Measurements from ENCODE around the gene PPP1R12A. TPM values are rescaled to one million over a fixed set of nuclear protein-coding genes. Genes with fewer than 3 reads are reported as not detected.

The PPP1R12A gene
- total RNA-seq, 1 donor from 2014 or later = 107 TPM

DNA sequence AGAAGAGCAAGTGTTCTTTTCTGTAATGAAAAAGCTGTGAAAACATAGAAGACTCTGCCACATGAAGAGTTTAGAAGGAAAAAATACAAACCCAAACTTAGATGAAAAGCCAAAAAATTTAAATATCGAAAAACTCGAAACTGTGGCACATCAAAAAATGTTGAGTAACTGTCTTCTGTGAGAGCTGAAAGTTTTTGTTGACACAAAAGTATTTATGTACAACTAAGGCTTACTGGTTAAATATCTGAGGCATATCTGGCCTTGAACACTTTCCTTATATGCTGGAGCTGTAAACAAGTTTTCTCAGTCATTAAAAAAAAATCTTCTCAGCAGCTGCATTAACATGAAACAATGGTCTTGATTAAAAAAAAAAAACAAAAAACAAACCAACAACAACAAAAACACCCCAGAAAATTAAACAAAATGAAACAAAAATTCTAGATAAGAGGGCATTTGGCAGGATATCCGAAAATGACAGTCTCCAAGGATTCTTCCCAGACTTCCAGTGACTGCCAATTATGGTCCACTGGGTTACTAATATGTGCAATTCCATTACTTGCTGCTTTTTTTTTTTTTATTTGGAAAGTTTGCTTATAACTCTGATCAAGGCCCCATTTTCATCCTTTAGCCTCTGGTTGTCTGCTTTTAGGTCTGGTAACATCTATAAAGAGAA is 159.4 kb downstream of the PPP1R12A start:
- intact Hi-C loops (cut with micrococcal nuclease) = loop anchor here (5.0 kb wide), 1 partner anchor 412 kb away; no protein-coding TSS in a partner anchor

DNA sequence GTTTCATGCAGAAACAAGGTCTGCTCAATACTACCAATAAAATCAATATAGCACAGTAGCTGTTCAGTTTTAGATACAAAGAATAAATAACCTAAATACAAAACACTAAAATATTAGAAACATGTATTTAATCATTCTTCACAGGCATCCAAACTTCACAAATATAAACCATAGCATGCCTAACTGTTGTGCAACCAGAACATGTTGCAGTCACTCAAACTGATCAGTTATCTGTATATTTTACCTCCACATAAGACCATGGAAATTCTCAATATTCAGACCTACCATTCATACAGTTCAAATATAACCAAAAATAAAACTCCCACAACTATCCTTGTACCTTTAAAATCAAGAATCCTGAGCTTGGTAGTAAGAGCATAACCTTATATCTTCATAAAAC is 161.0 kb downstream of the PPP1R12A start:
- intact Hi-C loops (cut with micrococcal nuclease) = no loop called here

DNA sequence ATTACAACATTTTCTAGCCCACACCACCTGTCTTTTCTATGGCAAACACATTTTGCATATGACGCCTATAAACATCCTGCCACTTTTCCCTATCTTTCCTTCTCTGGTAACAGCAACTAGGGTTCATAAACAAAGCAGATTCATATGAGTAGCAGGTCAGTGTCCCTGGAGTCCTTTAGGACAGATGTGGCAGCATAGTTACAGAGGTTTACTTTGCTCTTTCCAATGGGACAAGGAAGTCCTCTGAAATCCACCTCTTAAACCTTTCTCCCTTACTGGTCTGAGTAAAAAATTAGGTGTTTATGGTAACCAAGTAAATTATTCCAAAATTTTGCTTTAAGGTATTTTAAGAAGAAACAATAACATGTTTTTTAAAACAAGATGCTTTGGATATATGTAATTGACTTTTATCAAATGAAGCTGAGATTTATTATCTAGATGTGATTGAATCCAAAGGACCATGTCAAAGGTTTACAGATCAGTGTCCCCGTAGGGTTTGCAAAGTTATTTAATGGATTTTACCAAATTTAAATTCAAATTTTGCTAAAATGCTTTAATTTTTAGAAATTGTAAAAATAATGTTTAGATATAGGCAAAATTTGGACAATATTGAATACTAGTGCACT is 164.9 kb downstream of the PPP1R12A start:
- intact Hi-C loops (cut with micrococcal nuclease) = no loop called here

DNA sequence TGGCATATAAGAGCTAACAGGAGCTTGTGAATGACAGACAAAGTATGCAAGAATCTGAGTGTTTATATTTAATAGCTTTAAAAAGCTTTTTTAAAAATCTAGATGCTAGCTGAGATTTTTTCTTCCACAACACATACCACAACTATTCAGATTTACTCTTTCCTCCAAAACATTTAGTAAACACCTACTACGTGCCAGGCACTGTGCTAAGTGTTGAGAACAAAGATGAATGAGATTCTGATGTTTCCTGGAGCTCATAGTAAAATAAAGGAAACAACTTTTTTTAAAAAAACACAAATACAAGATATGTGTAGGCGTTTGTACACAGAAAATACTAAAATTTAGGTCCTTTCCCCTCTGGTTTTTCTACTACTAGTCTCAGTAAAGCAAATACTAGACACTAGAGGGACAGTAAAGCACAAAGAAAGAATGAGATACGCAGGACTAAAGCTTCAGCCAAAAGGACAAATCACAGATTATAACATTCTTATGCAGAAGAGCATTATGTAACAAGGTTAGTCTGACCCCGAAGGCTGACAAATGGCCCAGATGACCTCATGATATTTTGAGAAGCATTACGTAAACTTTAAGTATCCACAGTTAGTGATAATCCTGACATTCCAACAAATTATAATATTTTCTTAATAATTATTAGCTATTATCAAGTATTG is 165.6 kb downstream of the PPP1R12A start:
- intact Hi-C loops (cut with micrococcal nuclease) = no loop called here

DNA sequence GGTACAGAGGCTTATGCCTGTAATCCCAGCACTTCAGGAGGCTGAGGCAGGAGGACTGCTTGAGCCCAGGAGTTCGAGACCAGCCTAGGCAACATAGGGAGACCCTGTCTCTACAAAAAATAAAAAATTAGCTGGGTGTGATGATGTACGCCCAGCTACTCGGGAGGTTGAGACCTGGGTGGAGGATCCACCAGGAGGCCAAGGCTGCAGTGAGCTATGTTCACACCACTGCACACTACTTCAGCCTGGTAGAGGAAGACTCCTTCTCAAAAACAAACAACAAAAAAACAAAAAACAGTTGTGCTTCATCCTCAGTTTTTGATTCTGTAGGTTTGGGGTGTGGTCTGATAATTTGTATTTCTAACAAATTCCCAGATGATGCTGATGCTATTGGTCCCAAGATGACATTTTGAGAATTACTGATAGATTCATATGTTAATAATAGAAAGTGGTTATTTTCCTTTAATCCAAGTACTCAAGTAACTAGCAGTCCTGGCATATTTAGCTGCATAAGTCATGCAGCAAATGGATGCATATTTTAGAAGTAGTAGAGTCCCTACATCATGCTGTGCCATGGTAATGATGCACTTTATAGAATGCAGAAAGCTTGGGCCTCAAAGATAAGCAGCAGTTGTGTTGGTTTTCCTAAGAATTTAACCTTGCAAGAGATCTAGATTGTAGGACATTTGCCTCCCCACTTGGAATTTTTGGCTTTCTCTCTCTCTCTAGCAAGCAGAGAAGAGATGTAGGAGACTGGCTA is 168.0 kb downstream of the PPP1R12A start:
- intact Hi-C loops (cut with micrococcal nuclease) = no loop called here

DNA sequence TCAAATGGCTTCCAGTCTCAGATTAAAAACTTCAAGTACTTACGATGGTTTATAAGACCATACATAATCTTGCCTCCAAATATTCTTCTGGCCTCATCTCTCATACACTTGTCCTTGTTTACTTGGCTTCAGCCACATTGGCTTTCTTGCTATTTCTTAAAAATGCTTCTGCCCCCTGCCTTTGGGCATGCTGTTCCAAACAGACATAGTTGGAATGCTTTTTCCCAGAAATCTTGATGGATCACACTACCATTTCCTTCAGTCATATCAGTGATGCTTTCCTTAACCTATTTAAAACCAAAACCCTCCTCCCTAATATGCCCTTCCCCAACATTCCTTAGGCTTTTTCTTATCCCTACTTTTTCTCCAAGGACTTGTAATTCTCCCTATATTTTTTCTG is 169.7 kb downstream of the PPP1R12A start:
- intact Hi-C loops (cut with micrococcal nuclease) = no loop called here

DNA sequence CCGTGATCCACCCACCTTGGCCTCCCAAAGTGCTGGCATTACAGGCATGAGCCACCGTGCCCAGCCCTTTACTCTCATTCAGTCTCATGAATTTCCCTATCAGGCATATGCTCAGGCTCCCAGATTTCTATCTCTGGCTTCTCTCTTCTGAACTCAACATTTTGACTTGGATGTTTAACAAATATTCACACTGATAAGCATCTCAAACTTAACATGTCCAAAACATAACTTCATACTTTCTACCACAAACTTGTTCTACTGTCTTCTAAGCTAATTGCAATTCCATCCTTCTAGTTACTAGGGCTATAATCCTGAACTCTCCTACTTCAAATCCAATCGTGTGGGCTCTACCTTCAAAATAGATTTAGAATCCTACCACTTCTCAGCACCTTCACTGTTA is 170.3 kb downstream of the PPP1R12A start:
- intact Hi-C loops (cut with micrococcal nuclease) = no loop called here

DNA sequence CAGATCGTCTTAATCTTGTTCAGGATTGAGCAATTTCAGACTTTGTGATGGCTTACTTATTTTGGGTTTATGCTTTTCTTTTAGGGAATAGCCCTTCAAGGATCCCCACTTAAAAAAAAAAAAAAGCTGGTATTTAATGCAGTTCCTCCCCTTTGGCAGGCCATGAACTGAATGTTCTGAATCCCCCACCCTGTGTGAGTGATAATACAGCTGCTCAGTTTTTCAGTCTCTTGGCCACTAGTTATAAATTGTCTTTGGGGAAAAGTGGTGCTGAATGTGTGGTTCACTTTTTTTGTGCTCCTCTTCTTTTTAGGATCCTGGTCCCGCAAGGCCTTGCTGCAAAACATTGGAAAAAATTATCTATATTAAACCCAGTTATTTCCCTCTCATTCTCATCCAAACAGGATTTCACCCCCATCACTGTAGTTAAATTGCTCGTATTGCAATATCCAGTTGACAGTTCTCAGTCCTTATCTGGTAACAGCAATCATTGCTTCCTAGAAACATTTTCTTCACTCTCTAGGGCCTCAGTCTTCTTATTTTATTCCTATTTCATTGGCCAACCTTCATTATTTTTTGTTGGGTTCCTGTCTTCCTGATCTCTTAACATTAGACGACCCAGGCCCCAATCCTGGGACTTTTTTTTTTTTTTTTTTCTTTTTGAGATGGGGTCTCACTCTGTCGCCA is 171.0 kb downstream of the PPP1R12A start:
- intact Hi-C loops (cut with micrococcal nuclease) = no loop called here

DNA sequence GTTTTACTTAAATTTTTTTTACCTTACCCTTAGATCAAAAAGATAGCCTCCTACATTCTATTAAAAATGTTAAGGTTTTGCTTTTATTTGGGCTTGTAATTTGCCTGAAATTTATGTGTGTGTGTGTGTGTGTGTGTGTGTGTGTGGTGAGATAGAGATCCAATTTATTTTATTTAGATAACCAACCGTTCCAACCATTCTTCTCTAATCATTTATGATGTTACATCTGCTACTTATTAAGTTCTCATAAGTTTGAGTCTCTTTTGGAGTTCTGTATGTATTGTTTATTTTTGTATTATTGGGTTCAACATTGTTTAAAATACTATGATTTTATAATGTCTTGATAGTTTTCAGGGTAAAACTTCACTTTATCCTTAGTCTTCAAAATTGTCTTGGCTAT is 173.6 kb downstream of the PPP1R12A start:
- intact Hi-C loops (cut with micrococcal nuclease) = no loop called here

DNA sequence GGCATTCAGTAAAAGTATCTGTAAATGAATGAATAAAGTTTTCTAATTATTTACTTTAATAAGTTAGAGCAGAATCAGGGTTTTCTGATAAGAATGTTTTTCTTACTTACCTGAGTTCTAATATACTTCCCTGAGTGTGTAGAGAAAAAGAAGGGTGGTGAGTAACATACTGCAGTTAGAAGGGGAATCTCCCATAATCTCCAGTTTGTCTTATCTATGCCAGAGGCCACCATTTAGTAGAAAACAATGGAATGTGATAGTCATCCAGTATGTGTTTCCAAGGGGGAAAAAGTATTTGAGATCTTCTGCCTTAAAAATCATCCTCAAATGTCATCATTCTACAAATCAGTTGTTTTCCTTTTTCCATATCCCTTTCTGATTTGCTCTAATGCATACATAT is 187.6 kb downstream of the PPP1R12A start:
- intact Hi-C loops (cut with micrococcal nuclease) = no loop called here

DNA sequence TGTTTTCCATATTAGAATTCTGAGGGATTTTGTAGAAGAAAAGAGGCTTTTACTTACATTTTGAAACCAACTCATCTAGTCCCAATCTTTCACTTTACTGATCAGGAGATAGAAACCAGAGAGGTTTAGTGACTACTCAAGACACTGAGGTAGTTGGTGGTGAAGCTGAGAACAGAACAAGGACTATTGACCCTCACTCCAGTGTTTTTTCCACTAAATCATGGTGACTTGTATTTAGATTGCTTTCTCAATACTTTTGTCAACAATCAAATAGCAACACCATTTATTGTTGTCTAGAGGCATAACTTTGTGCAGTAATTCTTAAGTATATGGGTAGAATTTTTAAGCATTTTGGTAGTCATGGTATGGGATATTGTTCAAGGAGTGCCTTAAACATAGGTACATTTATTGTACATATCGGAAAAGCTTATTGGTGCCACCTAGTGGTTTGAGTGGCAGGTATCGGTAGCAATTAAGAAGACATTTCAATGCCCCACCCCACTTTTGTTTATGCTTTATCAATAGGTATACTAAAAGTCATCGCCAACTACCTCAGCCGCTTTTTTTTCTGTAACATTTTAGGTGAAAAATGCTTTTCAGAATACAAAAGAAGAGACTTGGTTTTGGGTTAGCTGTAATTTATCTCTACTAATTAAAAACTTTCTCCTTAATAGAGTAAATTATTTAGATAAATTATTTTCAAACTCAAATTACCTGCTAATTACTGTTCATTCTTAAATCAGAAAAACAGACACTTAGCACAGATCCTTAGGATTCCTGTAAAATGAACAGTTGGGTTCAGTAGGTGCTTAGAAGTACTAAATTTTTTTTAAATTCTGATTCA is 196.8 kb downstream of the PPP1R12A start:
- intact Hi-C loops (cut with micrococcal nuclease) = loop anchor here (1.0 to 10.0 kb wide), 6 partner anchors 190 to 1733 kb away; no protein-coding TSS in a partner anchor

DNA sequence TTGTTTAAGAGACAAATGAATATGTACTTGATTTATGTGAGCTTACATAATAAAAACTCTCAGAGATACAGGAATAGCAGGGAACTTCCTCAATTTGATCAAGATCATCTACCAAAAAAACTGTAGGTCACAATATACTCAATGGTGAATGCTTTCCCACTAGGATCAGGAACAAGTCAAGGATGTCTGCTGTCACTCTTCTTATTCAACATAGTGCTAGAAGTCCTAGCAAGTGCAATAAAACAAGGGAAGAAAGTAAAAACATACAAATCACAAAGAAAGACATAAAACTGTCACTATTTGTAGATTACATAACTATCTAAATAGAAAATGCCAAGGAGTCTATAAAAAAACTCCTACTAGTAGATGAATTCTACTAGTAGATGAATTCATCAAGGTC is 202.3 kb downstream of the PPP1R12A start:
- intact Hi-C loops (cut with micrococcal nuclease) = loop anchor here (10.0 kb wide), 1 partner anchor 1728 kb away; no protein-coding TSS in a partner anchor

DNA sequence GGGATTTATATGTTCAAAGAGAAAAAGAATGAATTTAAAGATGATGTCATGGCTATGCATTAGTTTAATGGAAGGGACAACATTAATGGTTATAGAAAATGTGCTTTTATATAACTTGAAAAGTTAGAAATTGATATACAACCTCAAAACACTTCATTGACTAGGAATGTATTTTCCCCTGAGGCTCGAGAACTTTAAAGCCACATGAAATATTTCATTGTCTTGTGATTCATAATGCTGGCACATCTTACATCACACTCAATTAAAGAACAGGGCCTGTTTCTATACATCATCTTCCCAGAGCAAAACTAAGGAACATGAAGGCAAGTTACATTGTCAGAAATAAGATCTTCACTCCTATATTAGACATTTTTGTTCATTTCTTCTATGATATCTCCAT is 208.9 kb downstream of the PPP1R12A start:
- intact Hi-C loops (cut with micrococcal nuclease) = no loop called here

Other genes starting within 250 kb of the PPP1R12A start
- 3.4 and 3.7 TPM in 2 replicates for gene PAWR, start 244.1 kb downstream of the PPP1R12A start, total RNA-seq
- not detected in 2 replicates for gene OTOGL, start 164.4 kb upstream of the PPP1R12A start, total RNA-seq